Uterus (tissue), 4 donors: ENCODE measurements around the gene ADAMTS19. TPM values are rescaled to one million over a fixed set of nuclear protein-coding genes. Genes with fewer than 3 reads are reported as not detected.
A peak's percentile ranks its signal among the peaks of the same experiment; 100 is the strongest.

Experiments used
- DNase-seq, 2 donors: peaks; one replicate each; pipeline ENCODE4 v3.0.0-alpha.2; 2019 to 2020
- H3K27ac ChIP-seq, 2 donors: fragments of 200-600 bp; sonication (generic); 1 replicate in 1 of 2; 2 replicates in 1 of 2; pipeline ENCODE4 v1.5.1; 2016 to 2018
- H3K27me3 ChIP-seq, 2 donors: fragments of 200-600 bp; sonication (generic); one replicate each; pipeline ENCODE4 v1.5.1; 2018 to 2019; ENCODE audit warnings: control low read depth in 1 of 2
- H3K36me3 ChIP-seq, 2 donors: fragments of 200-600 bp; sonication (generic); one replicate each; pipeline ENCODE4 v1.5.1; 2019; ENCODE audit warnings: control low read depth in 1 of 2
- H3K4me1 ChIP-seq, 2 donors: fragments of 200-600 bp; sonication (generic); one replicate each; pipeline ENCODE4 v1.5.1; 2018 to 2019; ENCODE audit warnings: control low read depth in 1 of 2
- H3K4me3 ChIP-seq, 2 donors: fragments of 200-600 bp; sonication (generic); 1 replicate in 1 of 2; 2 replicates in 1 of 2; pipeline ENCODE4 v1.5.1; 2018 to 2019; ENCODE audit warnings: mild to moderate bottlenecking in 1 of 2
- H3K9me3 ChIP-seq, 2 donors: fragments of 200-600 bp; sonication (generic); one replicate each; pipeline ENCODE4 v1.5.1; 2019; ENCODE audit warnings: control low read depth in 1 of 2
- POLR2A ChIP-seq, 2 donors: fragments of 450-650 bp; IDR thresholded peaks; one replicate each; pipeline ENCODE4 v1.6.1; 2016; ENCODE audit warnings: antibody characterized with exemption in 2 of 2, mild to moderate bottlenecking in 1 of 2, moderate library complexity in 1 of 2
- intact Hi-C: fragments of 100-400 bp; cut with DNase I; formaldehyde crosslinking; loops from one replicate; pipeline ENCODE4 v1.15.1; 2023; ENCODE audit warnings: low total_unique reads
- total RNA-seq, 4 donors: library from RNA; depleted of rRNA in 3 of 4; stranded (reverse); fragments of >200 nt in 3 of 4; gene quantifications; one replicate each; pipeline versions ENCODE4 v1.1.0 to v1.2.4, GENCODE V29; 2014 to 2023
- TF ChIP-seq, protein P1 (sequence below), 4 experiments: fragments of 200-600 bp in 2 of 4; fragments of 450-650 bp in 2 of 4; sonication (generic) in 2 of 4; IDR thresholded peaks; one replicate each; pipeline ENCODE4 v1.5.1; 2016 to 2019; ENCODE audit warnings: antibody characterized with exemption in 4 of 4, mild to moderate bottlenecking in 2 of 4, moderate library complexity in 1 of 4
- donor health status: DM: yes; HTN: yes; CAD: no.

The ADAMTS19 gene
- total RNA-seq, 4 donors from 2014 or later = 1.2 to 132 (median 36.1) TPM

DNA sequence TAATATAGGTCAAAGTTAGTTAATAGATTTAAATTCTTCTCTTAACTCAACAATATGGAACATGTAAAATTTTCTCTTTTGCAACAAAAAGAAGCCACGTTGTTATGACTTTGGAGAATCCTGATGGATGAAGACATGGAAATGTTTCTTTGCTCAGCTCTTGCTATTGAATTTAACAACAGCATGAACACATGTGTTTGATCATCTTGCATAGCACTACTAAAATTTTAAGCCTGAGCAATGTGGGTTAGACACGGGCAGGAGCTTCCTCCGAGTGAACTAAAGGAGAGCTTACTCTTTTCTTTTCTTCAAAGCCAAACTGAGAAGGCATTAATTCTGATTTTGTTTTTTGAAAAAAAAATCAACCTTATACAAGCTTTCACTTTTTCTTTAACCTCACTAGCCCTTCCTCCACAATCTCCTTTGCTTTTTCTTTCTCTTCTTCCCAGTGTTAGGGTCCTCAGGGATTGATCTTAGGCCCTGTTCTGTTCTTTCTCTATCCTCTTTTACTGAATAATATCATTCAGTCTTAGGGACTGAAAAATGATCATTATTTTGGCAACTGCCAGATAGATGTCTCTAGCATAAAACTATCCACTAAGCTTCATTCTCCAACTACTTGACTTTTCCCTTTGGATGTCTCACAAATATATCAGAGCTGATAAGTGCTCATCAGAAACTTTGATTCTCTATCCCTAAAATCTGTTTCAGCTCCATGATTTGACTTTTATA, 36.9 kb downstream of the ADAMTS19 start:
- Histone ChIP-seq H3K4me1 (peaks cover 0 to 3% of the 10 kb centered on the region in 2 donors), H3K36me3 (no peaks in the 10 kb centered on the region), H3K4me3 (no peak overlapping the region), H3K9me3 (no peaks in the 10 kb centered on the region), H3K27ac (peak overlapping the region; percentile 59 to 66), H3K27me3 (no peaks in the 10 kb centered on the region)
- no peak for DNase-seq
- intact Hi-C loops = no loop called here
- no peak for TF ChIP-seq POLR2A (IDR thresholded peaks at IDR 0.05)
- TF ChIP-seq, protein P1, sequence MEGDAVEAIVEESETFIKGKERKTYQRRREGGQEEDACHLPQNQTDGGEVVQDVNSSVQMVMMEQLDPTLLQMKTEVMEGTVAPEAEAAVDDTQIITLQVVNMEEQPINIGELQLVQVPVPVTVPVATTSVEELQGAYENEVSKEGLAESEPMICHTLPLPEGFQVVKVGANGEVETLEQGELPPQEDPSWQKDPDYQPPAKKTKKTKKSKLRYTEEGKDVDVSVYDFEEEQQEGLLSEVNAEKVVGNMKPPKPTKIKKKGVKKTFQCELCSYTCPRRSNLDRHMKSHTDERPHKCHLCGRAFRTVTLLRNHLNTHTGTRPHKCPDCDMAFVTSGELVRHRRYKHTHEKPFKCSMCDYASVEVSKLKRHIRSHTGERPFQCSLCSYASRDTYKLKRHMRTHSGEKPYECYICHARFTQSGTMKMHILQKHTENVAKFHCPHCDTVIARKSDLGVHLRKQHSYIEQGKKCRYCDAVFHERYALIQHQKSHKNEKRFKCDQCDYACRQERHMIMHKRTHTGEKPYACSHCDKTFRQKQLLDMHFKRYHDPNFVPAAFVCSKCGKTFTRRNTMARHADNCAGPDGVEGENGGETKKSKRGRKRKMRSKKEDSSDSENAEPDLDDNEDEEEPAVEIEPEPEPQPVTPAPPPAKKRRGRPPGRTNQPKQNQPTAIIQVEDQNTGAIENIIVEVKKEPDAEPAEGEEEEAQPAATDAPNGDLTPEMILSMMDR (IDR thresholded peaks at IDR 0.05) = no peak

DNA sequence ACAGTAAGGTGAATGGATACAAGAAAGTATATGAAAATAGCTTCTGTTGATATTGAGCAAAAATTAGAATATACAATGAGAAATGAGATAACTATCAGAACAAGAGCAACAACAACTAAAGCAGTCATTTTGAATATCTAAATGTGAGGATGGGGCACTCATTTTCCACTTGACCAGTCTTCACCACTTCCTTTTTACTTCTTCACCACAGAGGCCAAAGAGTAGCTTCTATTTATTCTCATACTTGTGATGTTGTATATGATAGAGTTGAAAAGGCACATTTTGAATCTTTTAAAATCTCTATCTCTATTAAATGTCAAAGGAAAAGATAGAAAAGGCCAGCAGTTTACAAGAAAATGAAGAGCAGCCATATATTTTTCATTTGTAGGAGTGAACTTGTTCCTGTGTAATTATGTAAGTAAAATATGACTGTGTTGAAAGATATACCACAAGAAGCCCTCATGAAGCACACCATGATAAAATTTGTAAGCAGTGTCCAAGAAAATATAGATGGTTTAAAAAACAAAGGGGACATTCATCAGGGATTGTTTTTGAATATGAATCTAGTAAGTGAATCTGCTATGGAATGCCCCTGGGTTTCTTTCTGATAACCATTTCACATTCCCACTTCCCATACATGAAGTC, 39.2 kb downstream of the ADAMTS19 start:
- Histone ChIP-seq H3K4me3 (no peak overlapping the region), H3K9me3 (no peaks in the 10 kb centered on the region), H3K27ac (peak overlapping the region; percentile 59 to 61), H3K4me1 (peaks cover 0 to 3% of the 10 kb centered on the region in 2 donors), H3K27me3 (no peaks in the 10 kb centered on the region), H3K36me3 (no peaks in the 10 kb centered on the region)
- no peak for TF ChIP-seq POLR2A (IDR thresholded peaks at IDR 0.05)
- TF ChIP-seq, protein P1 (IDR thresholded peaks at IDR 0.05) = no peak
- no peak for DNase-seq
- intact Hi-C loops = no loop called here

DNA sequence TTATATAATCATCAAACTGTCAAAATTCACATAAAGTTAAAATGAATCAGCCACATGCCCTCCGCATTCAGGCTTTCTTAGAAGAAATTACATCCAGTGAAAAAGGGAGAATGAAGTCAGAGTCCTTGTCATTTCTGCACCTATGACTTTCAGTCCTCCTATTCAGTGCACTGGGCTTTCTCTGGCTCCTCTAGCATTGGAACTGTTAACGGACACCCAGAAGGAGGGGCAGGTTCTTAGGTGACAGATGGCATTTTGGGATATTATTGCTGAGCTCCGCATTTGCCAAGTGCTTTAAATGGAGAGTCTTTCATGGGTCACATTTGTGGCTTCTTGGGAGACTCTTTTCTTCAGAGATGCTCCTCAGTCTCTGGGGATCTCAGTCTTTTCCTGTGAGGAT, 40.0 kb downstream of the ADAMTS19 start:
- DNase-seq = no peak
- Histone ChIP-seq H3K36me3 (no peaks in the 10 kb centered on the region), H3K4me1 (peaks cover 0 to 3% of the 10 kb centered on the region in 2 donors), H3K27me3 (no peaks in the 10 kb centered on the region), H3K4me3 (no peak overlapping the region), H3K27ac (peak overlapping the region; percentile 59 to 61), H3K9me3 (no peaks in the 10 kb centered on the region)
- TF ChIP-seq, protein P1 (IDR thresholded peaks at IDR 0.05) = no peak
- intact Hi-C loops = no loop called here

DNA sequence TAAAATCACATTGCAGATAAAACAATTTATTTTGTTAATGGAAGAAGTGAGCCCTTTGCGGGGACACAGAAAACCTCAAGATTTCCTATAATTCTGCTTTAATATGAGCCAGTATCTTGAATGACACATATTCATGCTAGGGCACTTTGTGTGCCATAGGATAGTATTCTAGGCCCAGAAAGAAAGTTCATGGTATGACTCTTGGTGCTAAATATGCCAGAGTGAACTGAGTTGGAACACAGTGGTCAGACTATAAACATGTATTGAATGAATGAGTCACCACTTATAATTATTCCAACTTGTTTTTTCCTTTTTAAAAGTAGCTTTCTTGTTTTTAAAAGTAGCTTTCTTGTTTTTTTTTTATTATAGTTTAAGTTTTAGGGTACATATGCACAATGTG, 46.0 kb downstream of the ADAMTS19 start:
- no peak for TF ChIP-seq POLR2A (IDR thresholded peaks at IDR 0.05)
- TF ChIP-seq, protein P1 (IDR thresholded peaks at IDR 0.05) = no peak
- H3K27ac ChIP-seq = peak overlapping the region; percentile 43 to 48
- DNase-seq = no peak
- H3K27me3 ChIP-seq = no peaks in the 10 kb centered on the region
- H3K9me3 ChIP-seq = no peaks in the 10 kb centered on the region
- H3K4me3 ChIP-seq = no peak overlapping the region
- no peaks in the 10 kb centered on the region for H3K36me3 ChIP-seq
- intact Hi-C loops = no loop called here
- peaks cover 3 to 15% of the 10 kb centered on the region in 2 donors for H3K4me1 ChIP-seq

DNA sequence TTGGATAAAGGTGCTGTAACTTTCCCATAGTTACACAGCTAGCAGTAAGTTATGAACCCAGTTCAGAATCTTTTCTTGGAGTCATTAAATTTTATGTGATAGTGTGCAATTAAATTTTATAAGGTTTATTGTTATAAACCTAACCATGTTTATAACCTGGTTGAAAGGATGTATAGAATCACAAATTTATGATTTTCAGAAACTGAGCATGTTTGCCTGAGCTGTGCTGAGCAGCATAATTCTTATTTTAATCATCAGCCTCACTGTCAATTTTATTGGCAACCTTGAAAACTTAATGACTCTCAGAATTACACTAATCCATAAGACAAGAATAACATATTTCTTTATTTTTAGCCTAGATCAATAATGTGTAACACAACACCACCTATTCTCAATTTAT, 46.9 kb downstream of the ADAMTS19 start:
- Histone ChIP-seq H3K36me3 (no peaks in the 10 kb centered on the region), H3K27me3 (no peaks in the 10 kb centered on the region), H3K27ac (peak overlapping the region; percentile 43 to 48), H3K4me1 (peaks cover 0 to 15% of the 10 kb centered on the region in 2 donors), H3K4me3 (no peak overlapping the region), H3K9me3 (no peaks in the 10 kb centered on the region)
- TF ChIP-seq POLR2A (IDR thresholded peaks at IDR 0.05) = no peak
- TF ChIP-seq, protein P1 (IDR thresholded peaks at IDR 0.05) = no peak
- no peak for DNase-seq
- intact Hi-C loops = no loop called here
